ENCODE data around the gene IFNG.
A peak's percentile ranks its signal among the peaks of the same experiment; 100 is the strongest.

The IFNG gene

DNA sequence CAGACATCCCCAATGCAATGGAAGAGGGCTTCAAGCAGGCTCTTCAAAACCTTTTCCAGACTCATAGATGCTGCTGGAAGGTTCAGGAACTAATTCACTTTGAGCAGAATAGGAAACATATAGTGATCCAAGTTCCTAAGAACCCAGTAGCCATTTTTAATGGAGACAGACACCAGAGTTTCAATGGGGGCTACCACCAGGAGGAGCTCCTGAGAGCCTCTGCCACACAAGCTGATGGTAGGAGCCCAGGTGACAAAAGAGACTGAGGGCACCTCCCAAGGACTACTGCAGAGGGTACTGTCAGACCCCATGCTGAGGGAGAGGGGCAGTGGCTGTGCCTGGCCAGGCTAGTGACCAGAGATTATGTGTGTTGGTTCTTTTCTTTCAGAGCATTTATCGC is 45.9 kb downstream of the IFNG start:
- peak; percentile 70 for DNase-seq

DNA sequence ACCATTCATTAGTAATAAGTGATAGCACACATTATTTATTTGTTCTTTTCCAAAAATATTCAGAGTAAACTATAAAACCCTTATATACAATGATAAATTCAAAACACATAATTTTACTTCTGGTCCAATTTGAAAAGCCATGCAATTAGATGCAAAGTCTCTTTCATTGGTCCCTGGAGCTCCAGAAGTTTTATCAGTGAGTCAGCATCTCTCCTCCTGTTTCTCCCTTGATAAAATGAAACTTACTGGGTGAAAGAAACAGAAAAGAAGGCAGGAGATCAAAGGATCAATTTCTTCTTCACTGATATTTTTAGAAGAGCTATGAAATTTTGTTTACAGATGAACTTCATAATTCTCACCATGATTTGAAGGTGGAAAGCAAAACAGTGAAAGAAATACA is 47.5 kb downstream of the IFNG start:
- no peak for DNase-seq

DNA sequence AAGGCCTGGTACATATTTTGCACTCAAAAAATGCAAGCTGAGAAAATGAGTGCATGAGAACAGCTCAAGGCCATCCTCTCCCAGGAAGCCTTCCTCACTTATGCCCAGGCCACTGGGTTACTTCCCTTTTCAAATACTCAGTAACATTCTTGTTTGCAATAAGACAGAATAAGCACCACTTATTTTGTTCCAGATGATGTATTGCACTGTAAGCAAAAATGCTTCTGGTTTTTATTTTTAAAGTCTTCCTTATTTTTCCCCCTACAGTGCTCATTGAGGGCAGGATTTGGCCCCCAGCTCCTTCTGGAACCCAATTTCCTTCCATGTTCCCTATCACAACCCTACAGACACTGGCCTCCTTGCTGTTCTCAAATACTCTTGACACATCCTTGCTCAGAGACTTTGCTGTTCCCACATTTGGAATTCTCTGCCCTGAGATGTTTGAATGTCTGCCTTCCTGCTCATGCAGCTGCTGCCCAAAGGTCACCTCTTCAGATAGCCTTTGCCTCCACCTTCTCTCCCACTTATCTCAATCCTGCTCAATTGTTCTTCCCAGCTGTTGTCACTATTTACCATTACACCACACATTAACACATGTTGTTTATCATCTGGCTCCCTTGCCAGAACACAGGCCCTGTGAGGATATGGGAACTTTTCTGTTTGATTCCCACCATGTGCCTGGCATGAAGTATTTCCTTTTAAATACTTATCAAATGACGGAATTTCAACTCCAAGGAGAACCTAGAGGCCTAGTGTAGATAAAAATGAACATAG is 49.9 kb downstream of the IFNG start:
- no peak for DNase-seq

DNA sequence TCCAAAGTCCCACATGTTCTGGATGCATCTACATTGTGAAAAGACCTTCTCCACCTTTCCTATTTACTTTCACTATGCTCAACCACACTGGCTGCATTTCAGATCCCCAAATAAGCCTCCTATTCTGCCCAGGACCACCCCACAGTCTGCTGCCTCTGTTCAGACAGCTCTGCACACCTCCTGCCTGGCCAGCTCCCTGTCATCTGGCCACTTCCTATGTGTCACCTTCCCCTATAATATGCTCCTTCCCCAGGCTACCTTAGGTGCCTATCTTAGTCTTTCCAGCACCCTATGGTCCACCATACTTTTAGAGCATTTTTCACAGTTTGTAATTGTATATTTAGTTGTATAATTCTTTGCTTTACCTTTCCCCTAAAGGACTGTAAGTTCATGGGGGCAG is 50.5 kb downstream of the IFNG start:
- DNase-seq = no peak

DNA sequence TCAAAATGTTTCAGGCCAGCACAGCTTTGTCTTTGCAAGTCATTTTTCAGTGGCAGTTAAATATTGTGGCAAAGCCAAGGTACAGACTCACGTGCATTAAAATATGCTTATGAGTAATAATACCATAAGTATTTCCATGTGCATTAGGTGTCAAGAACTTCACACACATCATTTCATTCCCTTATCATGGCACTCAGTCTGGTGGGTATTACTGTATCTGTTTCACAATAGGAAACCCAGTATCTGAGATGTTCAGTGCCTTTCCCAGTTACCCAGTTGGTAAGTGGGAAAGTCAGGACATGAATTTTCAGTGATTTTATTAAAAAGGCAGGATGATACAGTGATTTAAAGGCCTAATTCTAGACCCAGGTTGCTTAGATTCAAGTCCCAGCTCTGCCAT is 52.9 kb downstream of the IFNG start:
- no peak for DNase-seq

DNA sequence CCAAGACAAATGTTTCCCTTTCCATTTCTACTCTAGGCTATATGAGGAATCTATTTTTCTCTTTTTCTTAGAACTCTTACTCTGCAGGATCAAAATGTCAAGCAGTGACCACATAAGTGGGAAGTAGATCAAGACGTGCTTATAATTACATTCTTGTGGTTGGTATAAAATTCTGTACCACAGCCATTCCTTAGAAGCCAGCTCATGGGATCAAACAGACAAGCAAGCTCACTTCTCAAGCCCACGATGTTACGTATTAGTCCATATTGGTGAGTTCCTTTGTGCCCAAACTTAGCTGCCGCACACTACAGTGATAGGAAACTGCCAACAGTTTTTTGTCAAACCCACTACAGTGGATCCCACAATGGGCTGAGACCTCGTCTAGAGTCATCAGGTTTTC is 53.4 kb downstream of the IFNG start:
- DNase-seq = no peak

All from activated CD4-positive, alpha-beta T cell treated with anti-CD3 and anti-CD28 coated beads for 48 hours (primary cell).